GM18873 (cell line): ENCODE measurements around the gene P2RY6.

Source experiments
- ATAC-seq: cut with Tn5 transposase; IDR thresholded peaks from one replicate; pipeline ENCODE4 v1.9.1; 2021; ENCODE audit warnings: mild to moderate bottlenecking, moderate library complexity, moderate number of reproducible peaks; ENCODE audit not compliant: unreplicated experiment, low FRiP score

P2RY6 gene

DNA sequence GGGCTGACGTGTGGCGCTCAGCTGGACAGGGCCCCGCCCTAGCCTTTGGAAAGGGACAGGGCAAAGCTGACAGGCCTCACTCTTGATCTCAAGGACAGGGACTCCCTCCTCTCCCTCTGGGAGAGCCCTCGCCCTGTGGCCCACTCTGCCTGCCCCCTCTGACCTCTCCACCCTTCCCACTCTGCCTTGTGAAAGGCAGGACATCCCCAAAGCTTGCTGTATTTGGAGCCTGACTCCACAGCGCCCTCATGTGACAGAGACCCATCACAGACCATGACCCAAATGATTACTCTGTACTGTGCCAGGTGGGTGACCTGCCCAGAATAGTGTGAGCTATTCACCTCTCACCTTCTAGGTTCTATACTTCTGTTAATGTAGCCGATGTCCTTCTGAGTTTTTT, 35.3 kb upstream of the P2RY6 start:
- no peak for ATAC-seq

DNA sequence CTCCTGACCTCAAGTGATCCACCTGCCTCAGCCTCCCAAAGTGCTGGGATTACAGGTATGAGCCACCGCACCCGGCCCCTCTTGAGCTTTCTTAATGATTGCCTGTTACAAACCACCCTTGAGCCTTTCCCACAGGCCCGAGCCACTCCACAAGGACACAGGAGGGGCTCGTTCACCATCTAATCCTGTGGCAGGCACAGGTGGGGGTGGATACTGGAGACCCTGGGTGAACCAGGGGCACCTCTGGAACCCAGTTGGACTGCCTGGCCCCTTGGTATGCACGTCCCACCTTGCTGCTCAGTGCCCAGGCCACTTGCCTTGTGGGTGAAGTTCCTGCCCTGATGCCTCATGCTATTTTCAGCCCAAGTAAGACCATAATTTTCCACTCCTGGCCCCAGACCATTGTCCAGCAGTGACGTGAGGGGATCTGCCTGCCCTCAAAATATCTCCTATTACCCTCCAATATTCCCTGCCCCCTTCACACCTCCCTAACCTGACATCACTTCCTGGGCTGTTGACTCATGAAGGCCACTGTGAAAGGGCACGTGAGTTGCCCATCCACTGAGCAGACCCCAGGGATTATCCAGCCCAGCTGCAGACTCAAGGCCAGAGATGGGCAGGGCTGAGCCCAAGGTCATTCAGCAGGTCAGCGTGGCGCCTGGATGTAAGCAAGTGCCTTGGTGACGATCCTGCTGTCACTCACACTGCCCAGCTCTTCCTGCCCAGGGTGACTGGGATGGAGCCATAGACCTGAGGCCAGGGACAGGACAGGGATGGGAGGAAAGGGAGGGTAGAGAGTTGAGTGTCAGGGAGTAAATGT, 34.5 kb upstream of the P2RY6 start:
- no peak for ATAC-seq

DNA sequence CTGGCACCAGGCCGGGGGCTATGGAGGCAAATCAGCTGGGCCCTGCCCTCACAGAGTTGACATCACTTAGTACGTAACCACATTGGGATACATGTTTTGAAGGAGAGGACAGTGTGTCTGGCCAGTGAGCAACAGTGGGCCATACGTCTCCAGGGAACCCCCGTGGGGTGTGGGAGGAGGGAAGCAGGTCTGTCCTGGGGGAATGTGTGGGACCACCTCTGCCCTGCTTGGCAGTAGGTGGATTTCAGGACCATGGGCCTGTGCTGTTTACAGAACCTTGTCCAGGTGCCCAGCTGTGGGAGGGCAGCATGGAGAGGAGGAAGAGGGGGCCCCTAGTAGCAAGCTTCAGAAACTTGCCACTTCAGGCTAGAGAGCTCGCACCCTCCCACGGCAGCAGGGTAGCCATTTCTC, 33.0 kb upstream of the P2RY6 start:
- no peak for ATAC-seq

DNA sequence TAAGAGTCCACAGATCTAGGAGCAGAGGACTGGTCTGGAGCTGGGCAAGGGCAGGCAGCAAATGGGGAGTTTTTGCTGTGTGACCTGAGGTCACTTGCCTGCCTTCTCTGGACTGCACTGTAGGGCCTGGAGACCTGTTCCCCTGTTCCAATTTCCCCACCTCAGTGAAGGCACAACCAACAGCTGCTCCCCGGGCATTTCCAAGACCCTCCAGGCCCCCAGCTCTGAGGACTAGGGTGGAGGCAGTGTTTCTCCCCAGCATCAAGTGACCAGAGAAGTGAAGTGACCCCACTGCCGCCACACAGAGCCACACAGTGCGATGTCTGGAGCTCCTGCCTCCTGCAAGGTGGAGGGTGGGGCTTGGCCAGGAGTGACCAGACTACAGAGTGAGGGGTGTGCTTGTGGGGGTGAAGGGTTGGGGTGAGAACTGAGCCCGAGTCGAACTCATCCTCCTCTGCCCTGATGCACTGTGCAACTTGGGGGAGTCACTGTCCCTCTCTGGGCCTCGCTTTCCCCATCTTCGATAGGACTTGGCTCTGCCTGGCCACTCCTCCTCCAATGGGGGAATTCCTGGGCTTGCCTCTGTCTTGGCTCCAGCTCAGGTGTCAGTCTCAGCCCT, 32.5 kb upstream of the P2RY6 start:
- no peak for ATAC-seq

DNA sequence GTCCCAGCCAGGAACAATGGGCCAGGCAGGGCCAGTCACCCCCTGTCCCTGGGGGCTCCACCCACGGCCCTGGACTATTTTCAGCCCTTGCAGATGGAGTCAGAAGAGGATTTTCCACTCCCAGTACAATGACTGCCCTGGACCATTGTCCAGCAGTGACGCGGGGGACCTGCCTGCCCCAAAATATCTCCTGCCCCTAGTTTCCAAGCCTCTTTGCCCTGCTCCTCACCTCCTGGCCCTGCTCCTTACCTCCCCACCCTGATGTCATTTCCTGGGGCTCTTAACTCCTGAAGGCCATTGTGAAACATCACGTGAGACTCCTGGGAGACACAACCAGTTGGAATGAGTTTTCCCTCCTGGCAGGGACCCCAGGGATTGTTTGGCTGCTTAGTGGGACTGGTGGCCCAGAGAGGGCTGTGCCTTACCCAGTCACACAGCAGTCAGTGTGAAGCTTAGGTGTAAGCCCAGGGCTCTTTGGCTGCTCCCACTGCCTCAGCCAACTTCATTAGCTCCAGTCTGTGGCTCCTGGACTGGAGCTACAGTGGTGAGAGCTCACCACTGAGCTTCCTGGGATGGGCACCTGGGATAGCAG, 31.9 kb upstream of the P2RY6 start:
- no peak for ATAC-seq

DNA sequence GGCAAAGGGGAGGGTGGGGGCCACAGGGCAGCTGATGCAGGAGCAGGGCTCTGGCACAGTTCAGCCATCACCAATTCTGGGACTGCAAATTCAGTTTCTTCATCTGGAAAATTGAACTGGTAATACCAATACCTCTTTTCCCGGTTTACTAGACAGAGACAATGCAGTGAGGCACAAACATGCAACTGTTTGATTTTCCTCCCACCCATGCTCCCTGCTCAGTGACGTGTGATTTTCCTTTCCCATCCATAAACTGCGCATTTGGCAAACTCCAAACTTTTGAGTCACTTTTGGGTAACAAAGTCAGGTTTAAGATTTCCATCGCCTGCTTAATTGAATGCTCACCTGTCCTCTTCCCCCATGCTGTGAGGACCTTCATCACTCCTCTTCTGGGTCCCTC, 30.8 kb upstream of the P2RY6 start:
- ATAC-seq, result no peak

- no peak for ATAC-seq
Observed at GRCh38 chr11:73242251-73243092, 29.7 kb upstream of the P2RY6 start.

DNA sequence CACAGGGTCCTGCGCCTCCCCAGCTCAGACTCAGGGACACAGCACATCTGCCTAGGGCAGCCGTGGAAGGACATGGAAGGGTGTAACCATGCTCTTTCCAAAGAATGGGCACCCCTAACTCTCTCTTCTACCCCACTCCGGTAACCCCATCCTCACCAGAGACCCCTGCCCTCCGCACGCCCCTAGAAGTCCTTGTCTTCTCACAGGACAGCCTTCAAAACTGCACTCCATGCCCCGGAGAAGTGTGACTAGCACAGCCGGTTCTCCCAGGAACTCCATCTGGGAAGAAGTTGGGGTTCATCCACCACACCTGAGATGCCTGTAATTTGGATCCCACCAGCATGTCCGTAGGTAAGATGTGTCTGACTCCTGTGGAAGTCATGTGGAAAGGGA, 29.0 kb upstream of the P2RY6 start:
- ATAC-seq, result no peak

DNA sequence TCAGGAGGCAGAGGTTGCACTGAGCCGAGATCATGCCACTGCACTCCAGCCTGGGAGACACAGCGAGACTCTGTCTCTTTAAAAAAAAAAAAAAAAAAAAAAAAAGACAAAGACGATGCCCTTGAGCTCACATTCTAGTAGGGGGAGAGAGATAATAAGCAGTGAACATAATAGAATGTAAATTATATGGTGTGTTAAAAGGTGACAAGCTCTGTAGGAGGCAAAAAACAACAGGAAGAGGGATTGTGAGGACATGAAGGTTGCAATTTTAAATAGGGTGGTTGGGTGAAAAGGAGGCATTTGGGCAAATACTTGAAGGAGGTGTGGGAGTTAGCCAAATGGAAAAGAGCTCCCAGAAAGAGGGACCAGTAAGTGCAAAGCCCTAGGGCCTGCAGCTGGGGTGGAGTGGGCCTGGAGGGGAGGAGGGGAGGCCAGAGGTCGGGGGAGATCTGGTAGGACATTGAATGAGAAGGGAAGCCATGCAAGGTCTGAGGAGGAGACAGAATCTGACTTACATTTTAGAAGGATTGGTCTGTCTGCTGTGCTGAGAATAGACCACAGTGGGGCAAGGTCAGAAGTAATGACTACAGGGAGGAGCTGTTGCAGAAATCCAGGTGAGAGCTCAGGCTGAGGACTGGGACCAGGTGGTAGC, 27.4 kb upstream of the P2RY6 start:
- no peak for ATAC-seq

GRCh38 chr11:73245461-73245860, 26.7 kb upstream of the P2RY6 start:
- no peak for ATAC-seq

DNA sequence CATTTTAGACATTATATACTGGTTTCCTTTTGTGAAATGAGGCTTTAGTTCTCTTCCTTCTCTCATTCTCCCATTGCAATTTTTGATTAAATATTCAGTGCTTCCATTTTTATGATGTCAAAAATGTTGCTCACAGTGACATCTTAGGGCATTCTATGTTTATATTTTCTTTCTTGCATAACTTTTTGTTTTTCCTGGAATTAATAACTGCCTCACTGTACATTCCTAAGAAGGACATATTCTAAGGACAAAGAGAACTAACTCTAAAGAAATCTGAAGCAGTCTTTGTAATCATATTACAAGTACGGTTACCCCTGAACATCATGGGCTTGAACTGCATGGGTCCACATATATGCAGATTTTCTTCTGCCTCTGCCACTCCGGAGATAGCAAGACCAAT, 25.8 kb upstream of the P2RY6 start:
- no peak for ATAC-seq

DNA sequence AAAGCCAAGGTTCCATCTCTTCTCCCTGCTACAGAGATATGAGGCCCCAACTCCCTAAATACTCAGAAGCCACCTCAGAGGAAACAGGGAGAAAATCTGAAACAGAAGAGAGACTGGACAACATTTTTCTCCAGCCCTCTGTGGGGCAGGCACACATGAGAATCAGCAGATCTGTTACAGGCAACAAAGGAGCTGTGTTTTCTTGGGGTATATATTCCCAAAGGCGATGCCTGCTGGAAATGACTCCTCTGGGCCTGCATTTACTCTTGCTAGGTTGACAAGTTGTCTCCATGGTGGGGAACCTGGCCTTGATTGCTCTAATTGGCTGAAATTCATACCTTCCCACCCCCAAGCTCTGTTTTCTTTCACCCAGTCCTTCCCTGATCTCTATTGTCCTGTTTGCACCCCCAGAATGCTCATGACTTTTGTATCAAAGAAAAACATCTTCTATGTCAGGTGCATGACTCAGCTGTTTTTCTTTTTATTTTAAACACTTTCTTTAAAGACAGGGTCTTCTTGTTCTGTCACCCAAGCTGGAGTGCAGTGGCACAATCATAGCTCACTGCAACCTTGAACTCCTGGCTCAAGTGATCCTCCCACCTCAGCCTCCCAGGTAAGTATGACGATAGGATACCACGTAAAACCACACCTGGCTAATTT, 23.5 kb upstream of the P2RY6 start:
- ATAC-seq, result no peak

- no peak for ATAC-seq
Observed at GRCh38 chr11:73249304-73249703, 22.8 kb upstream of the P2RY6 start.

- ATAC-seq, result no peak
Observed at GRCh38 chr11:73249853-73250783, 22.0 kb upstream of the P2RY6 start.

DNA sequence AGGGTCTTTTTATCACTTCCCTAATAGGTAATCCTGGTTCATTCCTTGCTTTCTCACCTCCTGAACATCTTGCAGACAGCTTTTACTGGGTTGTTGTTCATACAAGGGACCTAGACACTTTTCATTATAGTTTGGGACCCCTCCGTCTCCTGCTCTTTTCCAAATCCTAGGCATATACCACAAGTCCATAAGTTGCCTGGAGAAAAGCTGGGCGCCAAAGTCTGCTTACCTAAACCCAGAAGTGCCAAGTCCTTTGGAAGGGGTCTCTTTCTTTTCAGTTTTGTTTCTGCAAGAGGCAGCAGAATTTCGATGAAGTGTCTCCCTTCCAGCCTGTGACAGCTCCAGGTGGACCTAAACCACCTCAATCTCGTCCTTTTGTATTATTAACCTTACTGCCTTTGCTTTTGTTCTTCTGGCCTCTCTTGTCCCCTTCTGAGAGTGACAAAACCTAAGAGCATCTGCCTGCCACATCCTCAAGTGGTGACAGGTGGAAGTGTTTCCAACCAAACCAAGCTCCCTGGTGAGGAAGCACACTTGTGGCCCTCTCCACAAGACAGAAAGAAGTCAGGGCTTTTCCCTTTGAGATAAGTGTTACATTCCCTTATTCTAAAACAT, 19.5 kb upstream of the P2RY6 start:
- no peak for ATAC-seq

DNA sequence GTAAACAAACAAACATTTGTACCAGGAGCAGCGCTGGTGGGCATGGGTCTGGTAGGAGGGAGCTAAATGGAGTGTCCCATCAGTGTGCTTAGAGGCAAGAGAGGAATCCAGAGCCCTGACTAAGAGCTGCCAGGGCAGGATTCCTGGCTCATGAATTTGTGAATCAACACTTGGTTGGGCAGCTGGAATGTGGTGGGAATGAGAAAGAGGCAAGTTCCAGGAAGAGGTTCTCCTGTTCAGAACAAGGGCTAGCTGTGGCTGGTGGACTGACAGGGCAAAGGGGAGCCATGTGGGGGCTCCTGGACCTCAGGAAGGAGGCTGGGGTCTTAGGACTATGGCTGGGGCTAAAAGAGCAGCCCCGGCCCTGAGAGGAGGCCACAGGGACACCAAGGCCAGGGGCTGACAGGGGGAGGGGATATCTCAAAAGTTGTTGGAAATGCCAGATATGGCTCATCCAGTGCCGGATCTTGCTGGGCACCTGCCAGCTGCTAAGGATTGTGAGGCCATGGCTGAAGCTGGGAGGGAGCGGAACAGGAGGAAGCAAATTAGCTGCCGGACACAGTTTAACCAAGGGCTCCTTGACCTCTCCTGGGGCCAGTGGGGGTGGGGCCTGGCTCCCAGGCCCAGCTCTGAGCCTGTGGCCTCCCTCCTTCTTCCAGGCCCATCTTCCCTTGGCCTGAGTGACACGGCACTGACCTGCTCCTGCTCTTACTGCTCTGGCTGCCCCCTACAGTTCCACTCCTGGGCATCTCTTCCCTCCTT, 14.6 kb upstream of the P2RY6 start:
- no peak for ATAC-seq

GRCh38 chr11:73258104-73259035, 13.8 kb upstream of the P2RY6 start:
- no peak for ATAC-seq
